HEK293T (cell line): ENCODE measurements around the gene YWHAB.

ENCODE experiments used
- FOXM1 ChIP-seq: fragments of 450-650 bp; IDR thresholded peaks from 2 replicates; pipeline ENCODE4 v1.6.1; 2017; ENCODE audit warnings: mild to moderate bottlenecking, borderline replicate concordance
- SP1 ChIP-seq: fragments of 450-650 bp; IDR thresholded peaks from 2 replicates; pipeline ENCODE4 v1.6.1; 2017
- TF ChIP-seq, protein P1 (sequence below): fragments of 450-650 bp; IDR thresholded peaks from 2 replicates; pipeline ENCODE4 v1.6.1; 2016

DNA sequence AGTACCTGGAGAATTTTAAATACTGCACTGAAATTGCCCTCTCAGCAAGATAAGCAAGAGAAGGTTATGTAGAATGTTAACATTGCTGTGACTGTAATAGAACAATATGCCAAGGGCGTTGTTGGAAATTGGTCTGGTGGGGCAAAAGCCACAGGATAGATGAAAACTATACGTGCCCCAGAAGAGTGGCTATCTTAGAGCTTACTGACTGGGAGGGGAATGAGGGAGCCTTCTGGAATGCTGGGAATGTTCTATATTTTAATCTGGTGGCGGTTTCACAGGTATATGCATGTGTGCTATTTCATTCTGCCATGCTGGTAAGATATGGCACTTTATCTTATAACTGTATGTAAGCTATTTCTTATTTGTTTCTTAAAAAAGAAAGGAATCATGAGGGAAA lies 35.2 kb upstream of the YWHAB start:
- TF ChIP-seq SP1 (no peak), FOXM1 (no peak)
- TF ChIP-seq, protein P1, sequence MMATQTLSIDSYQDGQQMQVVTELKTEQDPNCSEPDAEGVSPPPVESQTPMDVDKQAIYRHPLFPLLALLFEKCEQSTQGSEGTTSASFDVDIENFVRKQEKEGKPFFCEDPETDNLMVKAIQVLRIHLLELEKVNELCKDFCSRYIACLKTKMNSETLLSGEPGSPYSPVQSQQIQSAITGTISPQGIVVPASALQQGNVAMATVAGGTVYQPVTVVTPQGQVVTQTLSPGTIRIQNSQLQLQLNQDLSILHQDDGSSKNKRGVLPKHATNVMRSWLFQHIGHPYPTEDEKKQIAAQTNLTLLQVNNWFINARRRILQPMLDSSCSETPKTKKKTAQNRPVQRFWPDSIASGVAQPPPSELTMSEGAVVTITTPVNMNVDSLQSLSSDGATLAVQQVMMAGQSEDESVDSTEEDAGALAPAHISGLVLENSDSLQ: no peak
